H9 (cell line): ENCODE measurements around the gene WAPL. TPM values are rescaled to one million over a fixed set of nuclear protein-coding genes. Genes with fewer than 3 reads are reported as not detected.

Experiments
- DNase-seq: peaks from one replicate; pipeline ENCODE4 v3.0.0-alpha.2; 2017
- H2AFZ ChIP-seq: one replicate; pipeline ENCODE4 v1.6.1; 2013; ENCODE audit warnings: mild to moderate bottlenecking, low read length, control low read depth, moderate library complexity
- H2AK5ac ChIP-seq: 2 replicates; pipeline ENCODE4 v1.6.1; 2013; ENCODE audit warnings: low read length, control low read depth, mixed read lengths; ENCODE audit not compliant: insufficient read length
- H2BK120ac ChIP-seq: one replicate; pipeline ENCODE4 v1.6.1; 2013; ENCODE audit warnings: low read depth, mild to moderate bottlenecking, low read length, control low read depth, inconsistent platforms; ENCODE audit not compliant: poor library complexity, severe bottlenecking
- H2BK12ac ChIP-seq: 2 replicates; pipeline ENCODE4 v1.6.1; 2013; ENCODE audit warnings: low read length, control low read depth, mixed read lengths, low read depth; ENCODE audit not compliant: insufficient read length
- H2BK15ac ChIP-seq: 2 replicates; pipeline ENCODE4 v1.6.1; 2013; ENCODE audit warnings: low read depth, low read length, control low read depth
- H2BK20ac ChIP-seq: one replicate; pipeline ENCODE4 v1.6.1; 2013; ENCODE audit warnings: low read depth, mild to moderate bottlenecking, low read length, control low read depth, inconsistent platforms; ENCODE audit not compliant: poor library complexity, severe bottlenecking
- H2BK5ac ChIP-seq: 2 replicates; pipeline ENCODE4 v1.6.1; 2013; ENCODE audit warnings: low read length, control low read depth, mixed read lengths; ENCODE audit not compliant: insufficient read length
- H3K14ac ChIP-seq: 2 replicates; pipeline ENCODE4 v1.6.1; 2013; ENCODE audit warnings: low read length, control low read depth; ENCODE audit not compliant: insufficient read depth
- H3K18ac ChIP-seq: 2 replicates; pipeline ENCODE4 v1.6.1; 2013; ENCODE audit warnings: low read depth, mild to moderate bottlenecking, mixed read lengths, low read length, control low read depth; ENCODE audit not compliant: insufficient read length
- H3K23ac ChIP-seq: 2 replicates; pipeline ENCODE4 v1.6.1; 2013; ENCODE audit warnings: low read length, control low read depth, mixed read lengths, low read depth; ENCODE audit not compliant: insufficient read length
- H3K23me2 ChIP-seq: 2 replicates; pipeline ENCODE4 v1.6.1; 2013; ENCODE audit warnings: low read depth, mild to moderate bottlenecking, mixed read lengths, low read length, control low read depth; ENCODE audit not compliant: insufficient read length, poor library complexity, severe bottlenecking
- H3K27ac ChIP-seq: 2 replicates; pipeline ENCODE4 v1.5.1; 2013; ENCODE audit warnings: low read length, control low read depth, mixed read lengths, low read depth; ENCODE audit not compliant: insufficient read length
- H3K27me3 ChIP-seq: 2 replicates; pipeline ENCODE4 v1.6.1; 2013; ENCODE audit warnings: low read length, control low read depth, inconsistent platforms; ENCODE audit not compliant: insufficient read depth
- H3K4ac ChIP-seq: 2 replicates; pipeline ENCODE4 v1.6.1; 2013; ENCODE audit warnings: low read depth, mild to moderate bottlenecking, control low read depth, inconsistent platforms, low read length, moderate library complexity
- H3K4me1 ChIP-seq: 2 replicates; pipeline ENCODE4 v1.6.1; 2013; ENCODE audit warnings: low read length, control low read depth, inconsistent platforms; ENCODE audit not compliant: insufficient read depth
- H3K4me2 ChIP-seq: 2 replicates; pipeline ENCODE4 v1.6.1; 2013; ENCODE audit warnings: low read length, control low read depth, mixed read lengths; ENCODE audit not compliant: insufficient read length, insufficient read depth
- H3K56ac ChIP-seq: 2 replicates; pipeline ENCODE4 v1.6.1; 2013; ENCODE audit warnings: low read depth, mild to moderate bottlenecking, mixed read lengths, low read length, control low read depth; ENCODE audit not compliant: insufficient read length
- H3K79me1 ChIP-seq: 2 replicates; pipeline ENCODE4 v1.6.1; 2013; ENCODE audit warnings: low read depth, mild to moderate bottlenecking, moderate library complexity, low read length, control low read depth, inconsistent platforms; ENCODE audit not compliant: insufficient read depth, poor library complexity, severe bottlenecking
- H3K79me2 ChIP-seq: 2 replicates; pipeline ENCODE4 v1.6.1; 2013; ENCODE audit warnings: low read length, control low read depth, inconsistent platforms; ENCODE audit not compliant: insufficient read depth
- H3K9ac ChIP-seq: 2 replicates; pipeline ENCODE4 v1.6.1; 2013; ENCODE audit warnings: low read length, control low read depth, mixed read lengths; ENCODE audit not compliant: insufficient read length; ENCODE audit errors: extremely low read depth
- H3K9me3 ChIP-seq: one replicate; pipeline ENCODE4 v1.6.1; 2013; ENCODE audit warnings: low read depth, low read length, inconsistent platforms; ENCODE audit not compliant: control insufficient read depth
- H3T11ph ChIP-seq: one replicate; pipeline ENCODE4 v1.6.1; 2013; ENCODE audit warnings: mild to moderate bottlenecking, low read length, control low read depth, inconsistent platforms
- H4K20me1 ChIP-seq: one replicate; pipeline ENCODE4 v1.6.1; 2013; ENCODE audit not compliant: control insufficient read depth, insufficient read length, insufficient read depth
- H4K5ac ChIP-seq: 2 replicates; pipeline ENCODE4 v1.6.1; 2013; ENCODE audit warnings: low read depth, mild to moderate bottlenecking, mixed read lengths, low read length, control low read depth; ENCODE audit not compliant: insufficient read length
- H4K8ac ChIP-seq: replicated peaks from 2 replicates; pipeline ENCODE4 v1.6.1; 2013; ENCODE audit warnings: low read length, control low read depth, mixed read lengths, low read depth; ENCODE audit not compliant: insufficient read length
- H4K91ac ChIP-seq: 2 replicates; pipeline ENCODE4 v1.6.1; 2013; ENCODE audit warnings: low read depth, mild to moderate bottlenecking, moderate library complexity, mixed read lengths, low read length, control low read depth; ENCODE audit not compliant: insufficient read length
- H3K27ac Mint-ChIP-seq, 3 experiments: 2 replicates in 2 of 3; 3 replicates in 1 of 3; pipeline ENCODE4 v1.8.0; 2020 to 2021; ENCODE audit warnings: mixed read lengths in 3 of 3, mild to moderate bottlenecking in 1 of 3, moderate library complexity in 1 of 3
- H3K27me3 Mint-ChIP-seq: 2 replicates; pipeline ENCODE4 v1.8.0; 2021; ENCODE audit warnings: low read depth, mild to moderate bottlenecking, moderate library complexity, mixed read lengths
- H3K36me3 Mint-ChIP-seq, 3 experiments: 2 replicates in 2 of 3; 3 replicates in 1 of 3; pipeline ENCODE4 v1.8.0; 2020 to 2021; ENCODE audit warnings: low read depth in 3 of 3, mixed read lengths in 3 of 3; ENCODE audit not compliant: insufficient read depth in 1 of 3
- H3K4me1 Mint-ChIP-seq, 2 experiments: 2 replicates each; pipeline ENCODE4 v1.8.0; 2020; ENCODE audit warnings: mixed read lengths in 2 of 2
- H3K4me3 Mint-ChIP-seq, 2 experiments: 2 replicates in 1 of 2; 3 replicates in 1 of 2; pipeline ENCODE4 v1.8.0; 2020 to 2021; ENCODE audit warnings: mild to moderate bottlenecking in 2 of 2, mixed read lengths in 2 of 2, moderate library complexity in 1 of 2
- H3K9me3 Mint-ChIP-seq, 2 experiments: 2 replicates in 1 of 2; 3 replicates in 1 of 2; pipeline ENCODE4 v1.8.0; 2020; ENCODE audit warnings: mild to moderate bottlenecking in 2 of 2, mixed read lengths in 2 of 2, moderate library complexity in 1 of 2
- WGBS: extraction: QIAGEN DNeasy Blood & Tissue Kit; methylation state at CpG from one replicate; pipeline ENCODE4 v1.1.7; 2013; ENCODE audit warnings: missing lambda C conversion rate, low lambda C conversion rate, mixed read lengths; ENCODE audit not compliant: insufficient read length; ENCODE audit errors: extremely low coverage; 5-methylcytosine and 5-hydroxymethylcytosine counted together
- total RNA-seq: library from RNA; stranded (reverse); gene quantifications from 2 replicates; pipeline ENCODE4 v1.2.1, GENCODE V29; 2021
- TF ChIP-seq, protein P1 (sequence below): fragments of 200-600 bp; sonication (generic); conservative IDR thresholded peaks from 3 replicates; pipeline ENCODE4 v1.8.0; 2021; ENCODE audit warnings: antibody characterized with exemption, mild to moderate bottlenecking

WAPL gene
- total RNA-seq, 1 experiment from 2014 or later: 61.4 TPM

DNA sequence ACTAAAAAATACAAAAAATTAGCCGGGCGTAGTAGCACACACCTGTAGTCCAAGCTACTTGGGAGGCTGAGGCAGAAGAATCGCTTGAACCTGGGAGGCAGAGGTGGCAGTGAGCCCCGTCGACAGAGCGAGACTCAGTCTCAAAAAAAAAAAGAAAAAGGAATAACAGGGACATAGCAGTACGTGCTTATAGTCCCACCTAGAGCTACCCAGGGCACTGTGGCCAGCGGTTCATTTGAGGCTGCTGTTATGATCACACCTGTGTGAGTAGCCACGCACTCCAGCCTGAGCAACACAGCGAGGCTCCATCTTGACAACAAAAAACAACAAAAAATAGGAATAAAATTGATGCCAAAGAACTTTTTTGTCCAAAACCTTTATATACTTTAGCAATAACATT lies 17.1 kb downstream of the WAPL start:
- H2AK5ac ChIP-seq: no peak overlapping the region

More for the DNA sequence above, 17.1 kb downstream of the WAPL start:
- Histone ChIP-seq H3K23me2 (no peaks in the 10 kb centered on the region), H2BK12ac (no peak overlapping the region), H2BK20ac (no peak overlapping the region), H3K9me3 (no peaks in the 10 kb centered on the region), H3K4me2 (no peak overlapping the region), H4K5ac (no peak overlapping the region), H2BK5ac (no peak overlapping the region), H2AFZ (no peak overlapping the region), H4K20me1 (no peaks in the 10 kb centered on the region), H2BK15ac (no peak overlapping the region), H3T11ph (no peak overlapping the region), H4K8ac (no peak overlapping the region), H3K27me3 (no peaks in the 10 kb centered on the region), H3K79me2 (peaks cover 24% of the 10 kb centered on the region; the same call in 1 of the 2 replicates), H3K27ac (no peak overlapping the region), H3K23ac (no peak overlapping the region), H3K14ac (no peak overlapping the region), H3K18ac (no peak overlapping the region), H3K4me1 (no peaks in the 10 kb centered on the region; the same call in 1 of the 2 replicates), H3K79me1 (peaks cover 12% of the 10 kb centered on the region), H3K9ac (no peak overlapping the region), H3K56ac (no peak overlapping the region), H4K91ac (no peak overlapping the region), H3K4ac (no peak overlapping the region), H2BK120ac (no peak overlapping the region)
- Mint-ChIP-seq H3K27ac (no peak overlapping the region; a peak in 2 of 7 replicates), H3K36me3 (peaks cover 12 to 32% (median 24%) of the 10 kb centered on the region in 3 experiments; a peak in 6 of 7 replicates), H3K27me3 (no peaks in the 10 kb centered on the region), H3K4me3 (no peak overlapping the region), H3K9me3 (no peaks in the 10 kb centered on the region), H3K4me1 (peaks cover 0 to 3% of the 10 kb centered on the region in 2 experiments; a peak in 2 of 4 replicates)
- DNase-seq: no peak
- no CpG with 5 or more reads among the region's 10 CpGs for WGBS
- TF ChIP-seq, protein P1, sequence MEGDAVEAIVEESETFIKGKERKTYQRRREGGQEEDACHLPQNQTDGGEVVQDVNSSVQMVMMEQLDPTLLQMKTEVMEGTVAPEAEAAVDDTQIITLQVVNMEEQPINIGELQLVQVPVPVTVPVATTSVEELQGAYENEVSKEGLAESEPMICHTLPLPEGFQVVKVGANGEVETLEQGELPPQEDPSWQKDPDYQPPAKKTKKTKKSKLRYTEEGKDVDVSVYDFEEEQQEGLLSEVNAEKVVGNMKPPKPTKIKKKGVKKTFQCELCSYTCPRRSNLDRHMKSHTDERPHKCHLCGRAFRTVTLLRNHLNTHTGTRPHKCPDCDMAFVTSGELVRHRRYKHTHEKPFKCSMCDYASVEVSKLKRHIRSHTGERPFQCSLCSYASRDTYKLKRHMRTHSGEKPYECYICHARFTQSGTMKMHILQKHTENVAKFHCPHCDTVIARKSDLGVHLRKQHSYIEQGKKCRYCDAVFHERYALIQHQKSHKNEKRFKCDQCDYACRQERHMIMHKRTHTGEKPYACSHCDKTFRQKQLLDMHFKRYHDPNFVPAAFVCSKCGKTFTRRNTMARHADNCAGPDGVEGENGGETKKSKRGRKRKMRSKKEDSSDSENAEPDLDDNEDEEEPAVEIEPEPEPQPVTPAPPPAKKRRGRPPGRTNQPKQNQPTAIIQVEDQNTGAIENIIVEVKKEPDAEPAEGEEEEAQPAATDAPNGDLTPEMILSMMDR: no peak
